Kidney tubule cell (primary cell): ENCODE data around the gene TBX18.
A peak's percentile ranks its signal among the peaks of the same experiment; 100 is the strongest.

ENCODE experiments used
- DNase-seq: peaks from one replicate; pipeline ENCODE4 v3.0.0-alpha.2; 2018; ENCODE audit warnings: low spot score

TBX18 gene

GRCh38 chr6:84669945-84670344 is 94.5 kb downstream of the TBX18 start:
- peak; percentile 20 for DNase-seq

- no peak for DNase-seq
Measured at GRCh38 chr6:84667252-84668213, 96.9 kb downstream of the TBX18 start.

- no peak for DNase-seq
Measured at GRCh38 chr6:84665401-84665800, 99.0 kb downstream of the TBX18 start.

- DNase-seq = no peak
Measured at GRCh38 chr6:84663866-84664265, 100.5 kb downstream of the TBX18 start.

GRCh38 chr6:84657486-84657885 is 106.9 kb downstream of the TBX18 start:
- peak; percentile 26 for DNase-seq

GRCh38 chr6:84657025-84657424 is 107.4 kb downstream of the TBX18 start:
- DNase-seq = no peak

DNA sequence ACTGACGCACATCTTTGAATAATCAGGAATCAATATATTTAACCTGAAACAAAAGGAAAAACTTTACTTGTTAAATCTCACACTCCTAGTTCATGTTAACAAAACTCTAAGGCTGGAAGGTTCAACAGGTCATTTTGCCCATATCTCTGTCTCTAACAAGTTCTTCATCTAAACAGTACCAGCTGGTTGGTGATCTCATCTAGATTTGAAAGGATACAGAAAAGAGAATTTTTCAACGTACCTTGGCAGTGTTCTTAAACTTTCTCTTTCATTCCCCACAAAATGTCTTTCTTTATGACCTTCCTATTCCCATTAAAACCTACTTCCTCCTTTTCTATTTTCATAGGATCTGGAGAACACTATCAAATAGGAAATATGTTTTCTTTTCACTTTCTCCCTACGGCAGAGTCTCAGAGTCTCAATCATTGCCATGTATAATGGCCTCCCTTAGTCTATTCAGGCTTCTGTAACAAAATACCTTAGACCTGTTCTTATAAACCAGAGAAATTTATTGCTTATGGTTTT is 111.3 kb downstream of the TBX18 start:
- DNase-seq = no peak

- DNase-seq = peak; percentile 85
Measured at GRCh38 chr6:84652356-84653026, 111.9 kb downstream of the TBX18 start.

DNA sequence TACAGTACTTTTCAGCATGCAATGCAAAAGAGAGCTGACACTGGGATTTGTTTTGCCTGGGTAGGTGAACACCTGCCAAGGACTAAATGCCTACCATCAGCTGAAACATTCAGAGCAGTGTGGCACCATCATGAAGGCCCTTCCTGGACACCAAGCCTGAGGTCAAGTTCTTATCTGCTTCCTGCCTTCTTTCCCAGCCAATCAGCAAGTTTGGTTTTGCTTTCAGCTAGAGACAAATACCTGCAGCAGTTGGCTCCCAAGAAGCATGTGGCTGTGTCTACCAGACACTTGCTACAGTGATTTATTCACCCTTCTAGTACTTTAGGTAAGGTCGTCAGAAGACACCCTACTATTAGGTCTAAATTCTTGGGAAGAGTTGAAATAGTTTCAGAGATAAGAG is 112.8 kb downstream of the TBX18 start:
- peak; percentile 8 for DNase-seq

DNA sequence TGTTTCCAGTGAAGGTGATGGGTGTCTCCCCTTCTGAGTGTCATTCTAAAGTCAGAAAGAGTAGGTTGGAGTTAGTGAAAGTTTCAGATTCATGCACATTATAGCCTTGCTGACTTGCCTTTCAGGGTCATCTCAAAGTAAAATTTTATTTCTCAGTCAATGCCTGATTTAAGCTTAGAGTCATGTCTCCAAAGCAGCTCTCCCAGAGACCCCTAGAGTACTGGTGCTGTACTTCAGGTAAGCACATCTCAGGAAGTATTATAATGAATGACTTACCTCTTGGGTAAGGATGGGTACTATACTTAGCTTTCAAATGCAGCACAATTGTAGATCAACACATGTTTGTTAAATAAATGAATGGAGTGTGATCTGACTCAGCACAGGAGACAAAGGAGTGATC is 116.0 kb downstream of the TBX18 start:
- no peak for DNase-seq

DNA sequence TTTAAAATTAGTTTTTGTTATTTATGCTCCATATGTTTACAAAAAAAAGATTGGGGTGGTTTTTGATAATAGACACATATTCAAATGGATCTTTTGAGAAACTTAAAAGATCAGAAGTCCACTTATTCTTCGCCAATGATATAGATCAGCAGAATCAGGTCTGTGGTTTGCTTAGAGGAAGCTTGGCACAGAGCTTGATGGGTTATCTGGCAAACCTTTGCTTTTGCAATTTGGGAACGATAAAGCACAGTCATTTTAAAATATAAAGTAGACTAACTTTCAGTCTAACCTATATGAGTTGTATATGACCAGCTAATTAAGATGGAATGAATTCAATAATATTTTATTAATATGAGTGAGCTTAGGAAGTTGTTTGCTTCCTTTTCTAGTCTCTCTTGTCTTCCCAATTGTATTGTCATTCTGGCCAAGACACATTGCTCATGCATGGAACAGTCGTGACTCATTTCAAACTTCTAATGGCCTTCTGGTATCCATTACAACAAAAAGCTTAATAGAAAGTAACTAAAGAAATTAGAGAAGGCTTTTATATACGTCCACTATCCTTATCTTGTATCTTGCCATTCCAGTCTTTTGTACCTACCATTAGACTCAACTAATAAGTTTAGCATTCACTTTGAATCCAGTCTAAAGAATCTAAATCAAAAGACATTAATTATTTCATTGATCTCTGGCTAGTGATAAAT is 118.7 kb downstream of the TBX18 start:
- peak; percentile 53 for DNase-seq

- peak; percentile 66 for DNase-seq
Measured at GRCh38 chr6:84645000-84645399, 119.4 kb downstream of the TBX18 start.

- DNase-seq = no peak
Measured at GRCh38 chr6:84643778-84644177, 120.6 kb downstream of the TBX18 start.

GRCh38 chr6:84641076-84641475 is 123.3 kb downstream of the TBX18 start:
- no peak for DNase-seq

- DNase-seq = no peak
Measured at GRCh38 chr6:84639396-84639795, 125.0 kb downstream of the TBX18 start.

GRCh38 chr6:84638286-84638685 is 126.1 kb downstream of the TBX18 start:
- no peak for DNase-seq
